Measurements from ENCODE around the gene PLPPR2.

GRCh38 chr19:11410682-11411081, 55.5 kb downstream of the PLPPR2 start:
- TF ChIP-seq CTCF (IDR thresholded peaks at IDR 0.05), result no peak
- TF ChIP-seq POLR2A (IDR thresholded peaks at IDR 0.05), result no peak
